Astrocyte (in vitro differentiated cells and primary cell): ENCODE data around the gene SNRNP27. TPM values are rescaled to one million over a fixed set of nuclear protein-coding genes. Genes with fewer than 3 reads are reported as not detected.

ENCODE experiments used
- DNase-seq: peaks from one replicate; pipeline ENCODE4 v3.0.0-alpha.2; 2010; ENCODE audit warnings: low read depth
- FAIRE-seq: peaks from 2 replicates; lab custom pipeline; 2011; peaks lifted over from hg19 to GRCh38; lab: Jason Lieb, UNC
- H2AFZ ChIP-seq: 2 replicates; pipeline ENCODE4 v1.6.0; 2012; ENCODE audit warnings: low read depth, low read length, inconsistent platforms
- H3K27ac ChIP-seq: 2 replicates; pipeline ENCODE4 v1.5.1; 2011; ENCODE audit warnings: low read depth, low read length, inconsistent platforms
- H3K27me3 ChIP-seq: 2 replicates; pipeline ENCODE4 v1.6.0; 2011; ENCODE audit warnings: low read length, inconsistent platforms; ENCODE audit not compliant: insufficient read depth
- H3K36me3 ChIP-seq: 2 replicates; pipeline ENCODE4 v1.5.1; 2011; ENCODE audit warnings: low read length, inconsistent platforms; ENCODE audit not compliant: insufficient read depth
- H3K4me1 ChIP-seq: 2 replicates; pipeline ENCODE4 v1.5.1; 2011; ENCODE audit warnings: low read length, inconsistent platforms; ENCODE audit not compliant: insufficient read depth
- H3K4me2 ChIP-seq: 2 replicates; pipeline ENCODE4 v1.6.0; 2012; ENCODE audit warnings: low read length, inconsistent platforms
- H3K4me3 ChIP-seq: 2 replicates; pipeline ENCODE4 v1.5.1; 2011; ENCODE audit warnings: low read depth, mild to moderate bottlenecking, low read length, inconsistent platforms; ENCODE audit not compliant: insufficient read depth
- H3K79me2 ChIP-seq: 2 replicates; pipeline ENCODE4 v1.6.0; 2012; ENCODE audit warnings: mild to moderate bottlenecking, low read length, inconsistent platforms; ENCODE audit not compliant: insufficient read depth
- H3K9ac ChIP-seq: 2 replicates; pipeline ENCODE4 v1.6.0; 2012; ENCODE audit warnings: mild to moderate bottlenecking, low read length, inconsistent platforms
- H3K9me3 ChIP-seq: 2 replicates; pipeline ENCODE4 v1.5.1; 2012; ENCODE audit warnings: low read depth, mild to moderate bottlenecking, low read length, inconsistent platforms; ENCODE audit not compliant: insufficient read depth
- H4K20me1 ChIP-seq: 2 replicates; pipeline ENCODE4 v1.6.0; 2012; ENCODE audit warnings: low read length, inconsistent platforms; ENCODE audit not compliant: insufficient read depth
- H3K27ac Mint-ChIP-seq: one replicate; pipeline ENCODE4 v1.8.0; 2021; ENCODE audit warnings: mild to moderate bottlenecking, mixed read lengths; ENCODE audit not compliant: unreplicated experiment
- H3K27me3 Mint-ChIP-seq: one replicate; pipeline ENCODE4 v1.8.0; 2021; ENCODE audit warnings: low read depth, mixed read lengths; ENCODE audit not compliant: unreplicated experiment
- H3K36me3 Mint-ChIP-seq: one replicate; pipeline ENCODE4 v1.8.0; 2021; ENCODE audit warnings: low read depth, mixed read lengths; ENCODE audit not compliant: unreplicated experiment
- H3K4me1 Mint-ChIP-seq: one replicate; pipeline ENCODE4 v1.8.0; 2021; ENCODE audit warnings: low read depth, mixed read lengths; ENCODE audit not compliant: unreplicated experiment
- H3K4me3 Mint-ChIP-seq: one replicate; pipeline ENCODE4 v1.8.0; 2021; ENCODE audit warnings: mild to moderate bottlenecking, moderate library complexity, mixed read lengths; ENCODE audit not compliant: unreplicated experiment
- H3K9me3 Mint-ChIP-seq: one replicate; pipeline ENCODE4 v1.8.0; 2021; ENCODE audit warnings: mild to moderate bottlenecking, mixed read lengths; ENCODE audit not compliant: unreplicated experiment
- EZH2 ChIP-seq: IDR thresholded peaks from 2 replicates; pipeline ENCODE4 v1.6.1; 2012; ENCODE audit warnings: mild to moderate bottlenecking, low read length, inconsistent platforms; ENCODE audit not compliant: insufficient read depth
- total RNA-seq: library from RNA; stranded (reverse); gene quantifications from 2 replicates; pipeline ENCODE4 v1.2.1, GENCODE V29; 2021
- TF ChIP-seq, protein P1 (sequence below): IDR thresholded peaks from 2 replicates; pipeline ENCODE4 v1.5.1; 2011; ENCODE audit warnings: low read depth, mild to moderate bottlenecking, inconsistent platforms, low read length, moderate library complexity; ENCODE audit not compliant: insufficient read depth

SNRNP27 gene
- total RNA-seq, 1 donor from 2014 or later = 67.7 TPM

DNA sequence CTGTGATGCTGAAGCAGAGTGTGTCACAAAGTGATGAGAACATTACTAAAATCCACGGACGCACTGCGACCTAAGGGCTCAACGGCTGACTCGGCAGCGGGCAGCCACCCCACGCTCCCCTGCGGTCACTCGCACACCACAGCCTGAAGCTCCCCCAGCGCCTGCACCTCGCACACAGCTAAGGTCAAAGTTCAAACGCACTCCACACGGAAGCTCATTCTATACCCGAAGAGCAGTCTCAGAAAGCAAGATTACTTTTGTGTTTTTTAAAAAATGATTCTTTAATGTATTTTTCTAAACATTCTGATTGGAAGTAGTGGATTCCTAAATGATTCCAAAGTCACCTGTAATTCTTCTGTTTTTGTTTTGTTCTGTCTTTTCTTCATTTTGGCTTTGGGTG lies 46.0 kb downstream of the SNRNP27 start:
- FAIRE-seq (no peak), DNase-seq (no peak)
- Histone ChIP-seq H4K20me1 (no peaks in the 10 kb centered on the region), H3K79me2 (no peaks in the 10 kb centered on the region), H3K27ac (no peak overlapping the region), H3K9ac (no peak overlapping the region), H3K4me2 (no peak overlapping the region), H3K4me1 (peaks cover 12% of the 10 kb centered on the region), H3K36me3 (peaks cover 46% of the 10 kb centered on the region), H3K9me3 (no peaks in the 10 kb centered on the region), H3K4me3 (no peak overlapping the region), H3K27me3 (no peaks in the 10 kb centered on the region), H2AFZ (no peak overlapping the region)
- TF ChIP-seq, protein P1, sequence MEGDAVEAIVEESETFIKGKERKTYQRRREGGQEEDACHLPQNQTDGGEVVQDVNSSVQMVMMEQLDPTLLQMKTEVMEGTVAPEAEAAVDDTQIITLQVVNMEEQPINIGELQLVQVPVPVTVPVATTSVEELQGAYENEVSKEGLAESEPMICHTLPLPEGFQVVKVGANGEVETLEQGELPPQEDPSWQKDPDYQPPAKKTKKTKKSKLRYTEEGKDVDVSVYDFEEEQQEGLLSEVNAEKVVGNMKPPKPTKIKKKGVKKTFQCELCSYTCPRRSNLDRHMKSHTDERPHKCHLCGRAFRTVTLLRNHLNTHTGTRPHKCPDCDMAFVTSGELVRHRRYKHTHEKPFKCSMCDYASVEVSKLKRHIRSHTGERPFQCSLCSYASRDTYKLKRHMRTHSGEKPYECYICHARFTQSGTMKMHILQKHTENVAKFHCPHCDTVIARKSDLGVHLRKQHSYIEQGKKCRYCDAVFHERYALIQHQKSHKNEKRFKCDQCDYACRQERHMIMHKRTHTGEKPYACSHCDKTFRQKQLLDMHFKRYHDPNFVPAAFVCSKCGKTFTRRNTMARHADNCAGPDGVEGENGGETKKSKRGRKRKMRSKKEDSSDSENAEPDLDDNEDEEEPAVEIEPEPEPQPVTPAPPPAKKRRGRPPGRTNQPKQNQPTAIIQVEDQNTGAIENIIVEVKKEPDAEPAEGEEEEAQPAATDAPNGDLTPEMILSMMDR = no peak
- TF ChIP-seq EZH2 = no peak
- Mint-ChIP-seq H3K36me3 (peaks cover 45% of the 10 kb centered on the region), H3K9me3 (peaks cover 2% of the 10 kb centered on the region), H3K27me3 (no peaks in the 10 kb centered on the region), H3K27ac (no peak overlapping the region), H3K4me3 (no peak overlapping the region), H3K4me1 (peaks cover 33% of the 10 kb centered on the region)

DNA sequence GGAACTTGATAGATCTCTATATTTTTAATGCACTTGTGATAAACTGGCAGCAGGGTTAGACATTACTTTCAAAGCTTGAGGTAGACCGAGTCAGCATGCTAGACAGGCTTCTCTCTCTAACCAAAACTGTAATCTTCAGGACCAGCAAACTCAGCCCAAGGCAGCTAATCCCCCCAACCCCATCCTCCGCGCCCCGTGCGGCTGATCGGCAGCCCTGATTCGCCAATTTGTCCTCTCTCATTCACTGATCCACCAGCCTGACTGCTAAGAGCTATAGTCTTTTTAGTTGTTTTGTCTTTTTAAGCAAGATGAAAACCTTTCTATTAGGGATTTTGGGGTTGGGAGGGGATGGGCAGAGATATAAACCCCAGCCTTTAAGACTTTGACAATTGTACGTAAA lies 46.9 kb downstream of the SNRNP27 start:
- Mint-ChIP-seq H3K4me3 (no peak overlapping the region), H3K9me3 (peaks cover 2% of the 10 kb centered on the region), H3K27ac (no peak overlapping the region), H3K27me3 (no peaks in the 10 kb centered on the region), H3K36me3 (peaks cover 43% of the 10 kb centered on the region), H3K4me1 (peaks cover 28% of the 10 kb centered on the region)
- H3K27ac ChIP-seq = no peak overlapping the region
- no peak for TF ChIP-seq EZH2
- TF ChIP-seq, protein P1 = no peak
- H2AFZ ChIP-seq = no peak overlapping the region
- no peak for FAIRE-seq
- no peaks in the 10 kb centered on the region for H3K27me3 ChIP-seq
- no peak overlapping the region for H3K9ac ChIP-seq
- H3K4me2 ChIP-seq = no peak overlapping the region
- no peak for DNase-seq
- peaks cover 12% of the 10 kb centered on the region for H3K4me1 ChIP-seq
- no peaks in the 10 kb centered on the region for H3K9me3 ChIP-seq
- H3K36me3 ChIP-seq = peaks cover 42% of the 10 kb centered on the region
- H3K79me2 ChIP-seq = no peaks in the 10 kb centered on the region
- H4K20me1 ChIP-seq = no peaks in the 10 kb centered on the region
- no peak overlapping the region for H3K4me3 ChIP-seq

DNA sequence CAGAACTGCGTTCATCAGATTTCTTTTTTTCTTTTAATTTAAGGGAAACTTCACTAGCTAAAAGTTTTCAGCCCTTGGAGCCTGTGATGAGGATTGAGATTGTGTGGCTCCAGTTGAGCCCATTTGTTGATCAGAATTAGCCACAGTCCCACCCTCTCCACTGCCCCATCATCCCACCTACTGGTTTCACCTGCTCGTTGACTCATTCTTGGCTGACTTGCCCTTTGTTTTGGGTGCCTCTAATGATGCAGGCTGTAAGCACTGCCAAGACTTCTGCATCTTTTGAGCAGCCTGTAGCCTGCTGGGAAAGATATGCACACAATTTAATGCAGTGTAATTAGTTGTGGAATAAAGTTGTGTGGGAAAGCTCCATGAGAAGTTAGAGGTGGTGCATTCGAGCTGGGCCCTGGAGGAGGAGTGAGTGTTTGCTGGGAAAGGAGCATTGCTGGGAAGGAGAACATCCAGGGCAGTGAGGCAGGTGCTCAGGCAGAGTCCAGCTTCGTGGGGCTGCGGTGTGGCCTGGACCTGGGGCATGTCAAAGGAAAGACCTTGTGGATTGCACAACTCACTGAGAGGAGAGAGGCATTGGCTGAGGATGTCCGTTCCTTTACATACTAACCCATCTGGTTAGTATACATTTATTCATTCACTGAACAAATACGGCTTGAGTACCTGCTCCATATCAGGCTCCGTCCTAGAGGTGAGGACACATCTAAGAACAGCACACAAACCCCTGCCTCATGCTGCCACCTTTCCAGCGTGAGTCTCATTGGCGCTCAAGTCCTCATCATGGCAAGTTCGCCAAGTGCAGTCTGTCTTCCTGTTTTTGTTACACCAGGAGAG lies 49.5 kb downstream of the SNRNP27 start:
- H3K36me3 ChIP-seq = peaks cover 33% of the 10 kb centered on the region
- no peak overlapping the region for H3K9ac ChIP-seq
- no peak overlapping the region for H3K4me3 Mint-ChIP-seq
- FAIRE-seq (no peak), DNase-seq (no peak)
- H2AFZ ChIP-seq = no peak overlapping the region
- H3K4me1 ChIP-seq = peaks cover 22% of the 10 kb centered on the region
- no peak for TF ChIP-seq EZH2
- TF ChIP-seq, protein P1 = no peak
- H3K79me2 ChIP-seq = no peaks in the 10 kb centered on the region
- no peaks in the 10 kb centered on the region for H3K9me3 Mint-ChIP-seq
- H3K36me3 Mint-ChIP-seq = peaks cover 23% of the 10 kb centered on the region
- no peaks in the 10 kb centered on the region for H3K27me3 Mint-ChIP-seq
- no peak overlapping the region for H3K27ac Mint-ChIP-seq
- H4K20me1 ChIP-seq = no peaks in the 10 kb centered on the region
- H3K4me1 Mint-ChIP-seq = peaks cover 24% of the 10 kb centered on the region
- no peak overlapping the region for H3K27ac ChIP-seq
- no peak overlapping the region for H3K4me3 ChIP-seq
- no peaks in the 10 kb centered on the region for H3K9me3 ChIP-seq
- no peak overlapping the region for H3K4me2 ChIP-seq
- no peaks in the 10 kb centered on the region for H3K27me3 ChIP-seq
